Measurements from ENCODE around the gene SRPK2.

SRPK2 gene

GRCh38 chr7:105180002-105180401 is 208.7 kb downstream of the SRPK2 start:
- DNase-seq (ENCODE audit: low read depth): no peak
- no peak overlapping the region for H3K4me3 ChIP-seq (ENCODE audit: low read depth, low read length)
- TF ChIP-seq MAX (IDR thresholded peaks at IDR 0.05; ENCODE audit: low read depth, low read length) (no peak), MYC (IDR thresholded peaks at IDR 0.05; ENCODE audit: low read depth, low read length) (no peak), POLR2A (IDR thresholded peaks at IDR 0.05; ENCODE audit: extremely low read depth, insufficient read length) (no peak)
- TF ChIP-seq, protein P1, sequence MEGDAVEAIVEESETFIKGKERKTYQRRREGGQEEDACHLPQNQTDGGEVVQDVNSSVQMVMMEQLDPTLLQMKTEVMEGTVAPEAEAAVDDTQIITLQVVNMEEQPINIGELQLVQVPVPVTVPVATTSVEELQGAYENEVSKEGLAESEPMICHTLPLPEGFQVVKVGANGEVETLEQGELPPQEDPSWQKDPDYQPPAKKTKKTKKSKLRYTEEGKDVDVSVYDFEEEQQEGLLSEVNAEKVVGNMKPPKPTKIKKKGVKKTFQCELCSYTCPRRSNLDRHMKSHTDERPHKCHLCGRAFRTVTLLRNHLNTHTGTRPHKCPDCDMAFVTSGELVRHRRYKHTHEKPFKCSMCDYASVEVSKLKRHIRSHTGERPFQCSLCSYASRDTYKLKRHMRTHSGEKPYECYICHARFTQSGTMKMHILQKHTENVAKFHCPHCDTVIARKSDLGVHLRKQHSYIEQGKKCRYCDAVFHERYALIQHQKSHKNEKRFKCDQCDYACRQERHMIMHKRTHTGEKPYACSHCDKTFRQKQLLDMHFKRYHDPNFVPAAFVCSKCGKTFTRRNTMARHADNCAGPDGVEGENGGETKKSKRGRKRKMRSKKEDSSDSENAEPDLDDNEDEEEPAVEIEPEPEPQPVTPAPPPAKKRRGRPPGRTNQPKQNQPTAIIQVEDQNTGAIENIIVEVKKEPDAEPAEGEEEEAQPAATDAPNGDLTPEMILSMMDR (IDR thresholded peaks at IDR 0.05; ENCODE audit: low read depth, low read length): no peak

GRCh38 chr7:105178928-105179541 is 209.7 kb downstream of the SRPK2 start:
- no peak overlapping the region for H3K4me3 ChIP-seq (ENCODE audit: low read depth, low read length)
- DNase-seq (ENCODE audit: low read depth): no peak
- TF ChIP-seq, protein P1 (IDR thresholded peaks at IDR 0.05; ENCODE audit: low read depth, low read length): no peak
- TF ChIP-seq MYC (IDR thresholded peaks at IDR 0.05; ENCODE audit: low read depth, low read length) (no peak), MAX (IDR thresholded peaks at IDR 0.05; ENCODE audit: low read depth, low read length) (no peak), POLR2A (IDR thresholded peaks at IDR 0.05; ENCODE audit: extremely low read depth, insufficient read length) (no peak)

- no peak overlapping the region for H3K4me3 ChIP-seq (ENCODE audit: low read depth, low read length)
- DNase-seq (ENCODE audit: low read depth): no peak
- TF ChIP-seq MAX (IDR thresholded peaks at IDR 0.05; ENCODE audit: low read depth, low read length) (no peak), MYC (IDR thresholded peaks at IDR 0.05; ENCODE audit: low read depth, low read length) (no peak), POLR2A (IDR thresholded peaks at IDR 0.05; ENCODE audit: extremely low read depth, insufficient read length) (no peak)
- TF ChIP-seq, protein P1 (IDR thresholded peaks at IDR 0.05; ENCODE audit: low read depth, low read length): no peak
Observed at GRCh38 chr7:105178177-105178576, 210.5 kb downstream of the SRPK2 start.

- TF ChIP-seq, protein P1 (IDR thresholded peaks at IDR 0.05; ENCODE audit: low read depth, low read length): no peak
- no peak for TF ChIP-seq MYC (IDR thresholded peaks at IDR 0.05; ENCODE audit: low read depth, low read length)
- no peak for TF ChIP-seq POLR2A (IDR thresholded peaks at IDR 0.05; ENCODE audit: extremely low read depth, insufficient read length)
- TF ChIP-seq MAX (IDR thresholded peaks at IDR 0.05; ENCODE audit: low read depth, low read length): no peak
- H3K4me3 ChIP-seq (ENCODE audit: low read depth, low read length): no peak overlapping the region
- DNase-seq (ENCODE audit: low read depth): no peak
Observed at GRCh38 chr7:105177026-105177425, 211.7 kb downstream of the SRPK2 start.

DNA sequence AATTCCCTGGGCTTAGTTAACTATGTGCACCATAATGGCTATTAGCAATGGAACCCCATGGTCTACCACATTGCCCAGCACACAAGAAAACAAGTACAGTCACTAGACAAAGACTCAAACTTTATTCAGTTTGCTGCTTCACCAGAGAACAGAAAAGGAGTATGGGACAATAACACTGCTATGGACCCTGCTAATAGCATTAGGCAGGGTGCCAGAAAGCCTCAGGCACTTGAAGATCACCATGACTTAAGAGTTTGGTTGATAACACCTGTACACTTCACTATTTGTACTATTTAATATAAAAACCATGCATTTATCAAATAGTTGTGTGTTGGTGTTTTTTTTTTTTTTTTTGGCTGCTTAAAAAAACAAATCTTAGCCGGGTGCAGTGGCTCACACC is 215.1 kb downstream of the SRPK2 start:
- H3K4me3 ChIP-seq (ENCODE audit: low read depth, low read length): no peak overlapping the region
- no peak for DNase-seq (ENCODE audit: low read depth)
- TF ChIP-seq MAX (IDR thresholded peaks at IDR 0.05; ENCODE audit: low read depth, low read length) (no peak), MYC (IDR thresholded peaks at IDR 0.05; ENCODE audit: low read depth, low read length) (no peak), POLR2A (IDR thresholded peaks at IDR 0.05; ENCODE audit: extremely low read depth, insufficient read length) (no peak)
- TF ChIP-seq, protein P1 (IDR thresholded peaks at IDR 0.05; ENCODE audit: low read depth, low read length): no peak

Data from NB4 (cell line).